GM18526 (cell line): ENCODE measurements around the gene GRIK1.

Experiments
- POLR2A ChIP-seq: IDR thresholded peaks from 3 replicates; pipeline ENCODE4 v1.6.1; 2011; ENCODE audit not compliant: insufficient read length; ENCODE audit errors: extremely low read depth

The GRIK1 gene

GRCh38 chr21:29490016-29490415 is 449.8 kb downstream of the GRIK1 start:
- no peak for TF ChIP-seq POLR2A

DNA sequence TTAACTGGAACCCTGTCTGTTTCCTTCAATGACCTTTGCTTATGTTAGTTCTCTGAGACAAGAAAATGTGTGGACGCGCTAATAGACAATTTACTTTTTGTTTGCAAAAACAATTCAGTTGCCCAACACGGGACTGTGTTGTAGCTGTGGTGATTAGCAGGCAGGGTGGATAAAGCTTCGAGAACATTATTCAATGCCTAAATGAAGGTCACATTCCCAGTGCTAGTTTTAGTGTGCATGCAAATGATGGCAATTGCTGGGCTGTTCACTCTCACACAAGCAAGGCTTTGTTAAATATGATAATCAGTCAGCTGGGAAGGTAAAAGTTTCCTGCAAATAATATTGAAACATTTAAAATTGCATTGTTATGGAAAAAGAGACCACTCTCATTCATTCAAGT is 452.6 kb downstream of the GRIK1 start:
- no peak for TF ChIP-seq POLR2A
